Endodermal cell (in vitro differentiated cells): Measurements from ENCODE around the gene PTGS1. TPM values are rescaled to one million over a fixed set of nuclear protein-coding genes. Genes with fewer than 3 reads are reported as not detected.

Source experiments
- DNase-seq: peaks from one replicate; pipeline ENCODE4 v3.0.0-alpha.2; 2017
- H3K27ac ChIP-seq: 2 replicates; pipeline ENCODE4 v1.5.1; 2013; ENCODE audit warnings: mild to moderate bottlenecking, low read depth, low read length, moderate library complexity
- H3K27me3 ChIP-seq: 2 replicates; pipeline ENCODE4 v1.6.1; 2013; ENCODE audit warnings: mild to moderate bottlenecking, low read length, moderate library complexity; ENCODE audit not compliant: insufficient read depth, control insufficient read depth, poor library complexity, severe bottlenecking
- H3K36me3 ChIP-seq: 2 replicates; pipeline ENCODE4 v1.7.0; 2013; ENCODE audit warnings: mild to moderate bottlenecking, low read length, moderate library complexity; ENCODE audit not compliant: control insufficient read depth, insufficient read depth
- H3K4me1 ChIP-seq: one replicate; pipeline ENCODE4 v1.7.0; 2013; ENCODE audit warnings: low read length; ENCODE audit not compliant: control insufficient read depth, insufficient read depth
- H3K4me3 ChIP-seq: 2 replicates; pipeline ENCODE4 v1.5.1; 2013; ENCODE audit warnings: mild to moderate bottlenecking, low read length, moderate library complexity
- H3K9ac ChIP-seq: 2 replicates; pipeline ENCODE4 v1.6.1; 2013; ENCODE audit warnings: mild to moderate bottlenecking, low read length, moderate library complexity; ENCODE audit not compliant: poor library complexity, severe bottlenecking; ENCODE audit errors: extremely low read depth
- H3K9me3 ChIP-seq: 2 replicates; pipeline ENCODE4 v1.6.1; 2013; ENCODE audit warnings: mild to moderate bottlenecking, low read length, moderate library complexity; ENCODE audit not compliant: control insufficient read depth
- H3K27ac Mint-ChIP-seq: 2 replicates; pipeline ENCODE4 v1.8.0; 2020; ENCODE audit warnings: mixed read lengths
- H3K27me3 Mint-ChIP-seq: 2 replicates; pipeline ENCODE4 v1.8.0; 2021; ENCODE audit warnings: mild to moderate bottlenecking, mixed read lengths; ENCODE audit not compliant: insufficient read depth
- H3K36me3 Mint-ChIP-seq: 2 replicates; pipeline ENCODE4 v1.8.0; 2020; ENCODE audit warnings: low read depth, mixed read lengths
- H3K4me1 Mint-ChIP-seq: 2 replicates; pipeline ENCODE4 v1.8.0; 2020; ENCODE audit warnings: mixed read lengths
- H3K4me3 Mint-ChIP-seq: 2 replicates; pipeline ENCODE4 v1.8.0; 2020; ENCODE audit warnings: mild to moderate bottlenecking, moderate library complexity, mixed read lengths
- H3K9me3 Mint-ChIP-seq: 2 replicates; pipeline ENCODE4 v1.8.0; 2020; ENCODE audit warnings: mild to moderate bottlenecking, mixed read lengths
- CTCF ChIP-seq: fragments of 200-600 bp; sonication (generic); conservative IDR thresholded peaks from 2 replicates; pipeline ENCODE4 v1.5.0; 2021; ENCODE audit warnings: antibody characterized with exemption, mild to moderate bottlenecking
- WGBS, 2 experiments: methylation state at CpG; one replicate each; pipeline versions ENCODE4 v1.1.5 to v1.1.7; 2013; ENCODE audit warnings: missing lambda C conversion rate in 2 of 2, mixed read lengths in 1 of 2; ENCODE audit not compliant: insufficient coverage in 1 of 2, insufficient read length in 1 of 2; 5-methylcytosine and 5-hydroxymethylcytosine counted together
- total RNA-seq, 2 donors: library from RNA; stranded (reverse); fragmentation: NEBNext Ultra II Directional in 1 of 2; extraction: Animal tissue kit (Norgen Biotek cat#: 25700) in 1 of 2; gene quantifications; 2 replicates in 1 of 2; 3 replicates in 1 of 2; pipeline ENCODE4 v1.2.1, GENCODE V29; 2021

The PTGS1 gene
- total RNA-seq, 2 donors from 2014 or later, result 0.84 to 1.1 TPM

GRCh38 chr9:122371846-122372245 is 1.0 kb downstream of the PTGS1 start:
- no peak overlapping the region for H3K4me3 Mint-ChIP-seq
- Histone ChIP-seq H3K4me1 (peaks cover 9% of the 10 kb centered on the region), H3K9ac (no peak overlapping the region), H3K27me3 (peaks cover 63% of the 10 kb centered on the region), H3K27ac (no peak overlapping the region), H3K36me3 (no peaks in the 10 kb centered on the region), H3K4me3 (no peak overlapping the region), H3K9me3 (no peaks in the 10 kb centered on the region)
- H3K4me1 Mint-ChIP-seq, result peaks cover 22% of the 10 kb centered on the region
- H3K9me3 Mint-ChIP-seq, result peaks cover 2% of the 10 kb centered on the region
- H3K27ac Mint-ChIP-seq, result no peak overlapping the region
- DNase-seq, result no peak
- no peak for TF ChIP-seq CTCF
- H3K27me3 Mint-ChIP-seq, result peaks cover 60% of the 10 kb centered on the region
- 88 to 91% methylated on average over 4 to 8 of the region's 8 CpGs for WGBS, 2 experiments
- H3K36me3 Mint-ChIP-seq, result no peaks in the 10 kb centered on the region

GRCh38 chr9:122372856-122373845 is 2.3 kb downstream of the PTGS1 start:
- no peak for DNase-seq
- H3K27ac Mint-ChIP-seq, result no peak overlapping the region
- H3K4me3 Mint-ChIP-seq, result no peak overlapping the region
- peaks cover 58% of the 10 kb centered on the region for H3K27me3 Mint-ChIP-seq
- H3K4me1 Mint-ChIP-seq, result peaks cover 22% of the 10 kb centered on the region
- no peaks in the 10 kb centered on the region for H3K36me3 ChIP-seq
- H3K4me3 ChIP-seq, result no peak overlapping the region
- H3K27ac ChIP-seq, result no peak overlapping the region
- no peaks in the 10 kb centered on the region for H3K36me3 Mint-ChIP-seq
- 81 to 82% methylated on average over 12 to 19 of the region's 19 CpGs for WGBS, 2 experiments
- TF ChIP-seq CTCF, result no peak
- peaks cover 2% of the 10 kb centered on the region for H3K9me3 Mint-ChIP-seq
- H3K9me3 ChIP-seq, result no peaks in the 10 kb centered on the region
- H3K27me3 ChIP-seq, result peaks cover 63% of the 10 kb centered on the region
- H3K9ac ChIP-seq, result no peak overlapping the region
- H3K4me1 ChIP-seq, result peaks cover 9% of the 10 kb centered on the region

- peaks cover 9% of the 10 kb centered on the region for H3K4me1 ChIP-seq
- Mint-ChIP-seq H3K36me3 (no peaks in the 10 kb centered on the region), H3K27ac (no peak overlapping the region), H3K4me3 (peak overlapping the region; percentile 3), H3K9me3 (peaks cover 5% of the 10 kb centered on the region), H3K27me3 (peaks cover 44% of the 10 kb centered on the region), H3K4me1 (peaks cover 22% of the 10 kb centered on the region)
- no peak for TF ChIP-seq CTCF
- 23 to 41% methylated on average over 4 to 14 of the region's 14 CpGs for WGBS, 2 experiments
- peaks cover 51% of the 10 kb centered on the region for H3K27me3 ChIP-seq
- no peak overlapping the region for H3K9ac ChIP-seq
- DNase-seq, result peak; percentile 78
- H3K36me3 ChIP-seq, result no peaks in the 10 kb centered on the region
- no peak overlapping the region for H3K4me3 ChIP-seq
- H3K27ac ChIP-seq, result no peak overlapping the region
- H3K9me3 ChIP-seq, result no peaks in the 10 kb centered on the region
Measured at GRCh38 chr9:122374885-122375420, 4.1 kb downstream of the PTGS1 start.
